Aorta (tissue), 5 donors: ENCODE data around the gene TENM4. TPM values are rescaled to one million over a fixed set of nuclear protein-coding genes. Genes with fewer than 3 reads are reported as not detected.

Source experiments
- ATAC-seq: fragments of 200-7000 bp; cut with Tn5 transposase; one replicate; pipeline ENCODE4 v1.9.1; 2022; ENCODE audit warnings: moderate library complexity; ENCODE audit not compliant: low FRiP score
- DNase-seq, 2 donors: peaks; one replicate each; pipeline ENCODE4 v3.0.0-alpha.2; 2020
- H3K27ac ChIP-seq, 2 donors: one replicate each; pipeline ENCODE4 v1.5.1; 2013; ENCODE audit warnings: low read length in 2 of 2, mild to moderate bottlenecking in 2 of 2, moderate library complexity in 2 of 2, control low read depth in 1 of 2, inconsistent platforms in 1 of 2, low read depth in 1 of 2
- H3K27me3 ChIP-seq, 2 donors: one replicate each; pipeline ENCODE4 v1.6.1; 2013; ENCODE audit warnings: control low read depth in 1 of 2, low read length in 1 of 2, mild to moderate bottlenecking in 1 of 2, moderate library complexity in 1 of 2; ENCODE audit not compliant: insufficient read depth in 2 of 2, control insufficient read depth in 1 of 2
- H3K36me3 ChIP-seq, 2 donors: one replicate each; pipeline ENCODE4 v1.6.1; 2013; ENCODE audit warnings: control low read depth in 1 of 2, low read length in 1 of 2, mild to moderate bottlenecking in 1 of 2; ENCODE audit not compliant: insufficient read depth in 2 of 2, control insufficient read depth in 1 of 2
- H3K4me1 ChIP-seq, 2 donors: one replicate each; pipeline ENCODE4 v1.6.1; 2013; ENCODE audit warnings: low read length in 2 of 2, control low read depth in 1 of 2, mild to moderate bottlenecking in 1 of 2, moderate library complexity in 1 of 2; ENCODE audit not compliant: insufficient read depth in 2 of 2, control insufficient read depth in 1 of 2
- H3K4me3 ChIP-seq, 2 donors: one replicate each; pipeline ENCODE4 v1.5.1; 2013; ENCODE audit warnings: low read length in 2 of 2, control low read depth in 1 of 2, mild to moderate bottlenecking in 1 of 2
- H3K9me3 ChIP-seq: one replicate; pipeline ENCODE4 v1.6.1; 2013; ENCODE audit warnings: mild to moderate bottlenecking, low read length; ENCODE audit not compliant: control insufficient read depth
- whole genome bisulfite sequencing, 2 donors: extraction: QIAGEN DNeasy Blood & Tissue Kit; methylation state at CpG; one replicate each; pipeline ENCODE4 v1.1.7; 2013; 5-methylcytosine and 5-hydroxymethylcytosine counted together
- intact Hi-C, 2 donors: fragments of 100-400 bp; cut with DNase I; formaldehyde crosslinking; loops; one replicate each; pipeline versions ENCODE4 v1.14.2 to v1.15.0; 2022
- polyA plus RNA-seq, 2 donors: library from polyadenylated mRNA; stranded (reverse); fragments of 200-250 nt; gene quantifications; one replicate each; pipeline ENCODE4 v1.2.3, GENCODE V29; 2013
- total RNA-seq, 2 donors: library from RNA; stranded (reverse); fragmentation: NEBNext Ultra II Directional; extraction: Animal tissue kit (Norgen Biotek cat#: 25700); gene quantifications; one replicate each; pipeline ENCODE4 v1.2.1, GENCODE V29; 2021
- donor health status: healthy with polysubstance abuse.
- donor health status: Bipolar disorder and iron deficiency.
- donor health status: DM: no; HTN: no; CAD: no.
- donor health status: DM: no; HTN: no; CAD: no.
- donor health status: DM: yes; HTN: yes; CAD: no.

The TENM4 gene
- total and polyA plus RNA-seq, 4 donors: 0.20 to 9.1 (median 2.5) TPM

- intact Hi-C loops: no loop called here
- no peaks in the 10 kb centered on the region for H3K9me3 ChIP-seq
- no peaks in the 10 kb centered on the region for H3K4me1 ChIP-seq
- no peak for DNase-seq
- no peak overlapping the region for H3K27ac ChIP-seq
- no peaks in the 10 kb centered on the region for H3K36me3 ChIP-seq
- ATAC-seq: no peak
- no peaks in the 10 kb centered on the region for H3K27me3 ChIP-seq
- 94% methylated on average over 6 of the region's 6 CpGs for WGBS, 2 donors
- H3K4me3 ChIP-seq: no peak overlapping the region
Measured at GRCh38 chr11:78770931-78771330, 669.9 kb downstream of the TENM4 start.

- no peak overlapping the region for H3K27ac ChIP-seq
- intact Hi-C loops: no loop called here
- H3K27me3 ChIP-seq: no peaks in the 10 kb centered on the region
- ATAC-seq (no peak), DNase-seq (no peak)
- WGBS, 2 donors: 85 to 87% methylated on average over 5 of the region's 5 CpGs
- no peaks in the 10 kb centered on the region for H3K36me3 ChIP-seq
- no peaks in the 10 kb centered on the region for H3K4me1 ChIP-seq
- H3K4me3 ChIP-seq: no peak overlapping the region
- H3K9me3 ChIP-seq: no peaks in the 10 kb centered on the region
Measured at GRCh38 chr11:78768971-78769370, 671.9 kb downstream of the TENM4 start.

- intact Hi-C loops: no loop called here
- Histone ChIP-seq H3K4me1 (no peaks in the 10 kb centered on the region), H3K4me3 (no peak overlapping the region), H3K27me3 (no peaks in the 10 kb centered on the region), H3K36me3 (no peaks in the 10 kb centered on the region), H3K9me3 (no peaks in the 10 kb centered on the region), H3K27ac (no peak overlapping the region)
- ATAC-seq: no peak
- WGBS, 2 donors: 89 to 95% methylated on average over 3 of the region's 3 CpGs
- no peak for DNase-seq
Measured at GRCh38 chr11:78768345-78768744, 672.5 kb downstream of the TENM4 start.

- 92 to 97% methylated on average over 8 of the region's 8 CpGs for WGBS, 2 donors
- no peak for ATAC-seq
- H3K27ac ChIP-seq: no peak overlapping the region
- H3K4me1 ChIP-seq: no peaks in the 10 kb centered on the region
- H3K4me3 ChIP-seq: no peak overlapping the region
- no peaks in the 10 kb centered on the region for H3K9me3 ChIP-seq
- no peaks in the 10 kb centered on the region for H3K36me3 ChIP-seq
- no peak for DNase-seq
- H3K27me3 ChIP-seq: no peaks in the 10 kb centered on the region
- intact Hi-C loops: no loop called here
Measured at GRCh38 chr11:78767027-78767932, 673.5 kb downstream of the TENM4 start.

GRCh38 chr11:78764946-78765345 lies 675.9 kb downstream of the TENM4 start:
- Histone ChIP-seq H3K4me3 (no peak overlapping the region), H3K36me3 (no peaks in the 10 kb centered on the region), H3K27ac (no peak overlapping the region), H3K27me3 (no peaks in the 10 kb centered on the region), H3K9me3 (no peaks in the 10 kb centered on the region), H3K4me1 (no peaks in the 10 kb centered on the region)
- no peak for DNase-seq
- WGBS, 2 donors: 79 to 82% methylated on average over 4 of the region's 4 CpGs
- ATAC-seq: no peak
- intact Hi-C loops: no loop called here

- Histone ChIP-seq H3K27me3 (no peaks in the 10 kb centered on the region), H3K4me1 (no peaks in the 10 kb centered on the region), H3K4me3 (no peak overlapping the region), H3K36me3 (no peaks in the 10 kb centered on the region), H3K9me3 (no peaks in the 10 kb centered on the region), H3K27ac (no peak overlapping the region)
- DNase-seq: no peak
- intact Hi-C loops: no loop called here
- WGBS, 2 donors: 91 to 92% methylated on average over 4 of the region's 4 CpGs
- ATAC-seq: no peak
Measured at GRCh38 chr11:78763664-78764063, 677.2 kb downstream of the TENM4 start.

- no peak overlapping the region for H3K4me3 ChIP-seq
- H3K4me1 ChIP-seq: no peaks in the 10 kb centered on the region
- no peaks in the 10 kb centered on the region for H3K27me3 ChIP-seq
- ATAC-seq: no peak
- WGBS, 2 donors: 88% methylated on average over 3 of the region's 3 CpGs
- DNase-seq: no peak
- no peak overlapping the region for H3K27ac ChIP-seq
- no peaks in the 10 kb centered on the region for H3K36me3 ChIP-seq
- no peaks in the 10 kb centered on the region for H3K9me3 ChIP-seq
- intact Hi-C loops: no loop called here
Measured at GRCh38 chr11:78762105-78762504, 678.7 kb downstream of the TENM4 start.

- Histone ChIP-seq H3K4me3 (no peak overlapping the region), H3K27ac (no peak overlapping the region), H3K36me3 (peaks cover 0 to 2% of the 10 kb centered on the region in 2 donors), H3K9me3 (no peaks in the 10 kb centered on the region), H3K4me1 (no peaks in the 10 kb centered on the region), H3K27me3 (no peaks in the 10 kb centered on the region)
- intact Hi-C loops: no loop called here
- 58 to 69% methylated on average over 4 of the region's 4 CpGs for WGBS, 2 donors
- no peak for DNase-seq
- no peak for ATAC-seq
Measured at GRCh38 chr11:78759071-78759470, 681.8 kb downstream of the TENM4 start.

- WGBS, 2 donors: 50 to 65% methylated on average over 1 of the region's 1 CpG
- Histone ChIP-seq H3K27me3 (no peaks in the 10 kb centered on the region), H3K4me1 (no peaks in the 10 kb centered on the region), H3K27ac (no peak overlapping the region), H3K9me3 (no peaks in the 10 kb centered on the region), H3K4me3 (no peak overlapping the region), H3K36me3 (peaks cover 0 to 2% of the 10 kb centered on the region in 2 donors)
- DNase-seq (no peak), ATAC-seq (no peak)
- intact Hi-C loops: no loop called here
Measured at GRCh38 chr11:78753297-78753696, 687.5 kb downstream of the TENM4 start.
